Testis (tissue), 3 donors: ENCODE measurements around the gene FBXL17. TPM values are rescaled to one million over a fixed set of nuclear protein-coding genes. Genes with fewer than 3 reads are reported as not detected.

Experiments
- DNase-seq: peaks from one replicate; pipeline ENCODE4 v3.0.0-alpha.2; 2019
- H3K27ac ChIP-seq, 2 donors: fragments of 200-600 bp; sonication (generic); one replicate each; pipeline ENCODE4 v1.5.1; 2019
- H3K27me3 ChIP-seq: fragments of 200-600 bp; sonication (generic); one replicate; pipeline ENCODE4 v1.5.1; 2019
- H3K36me3 ChIP-seq: fragments of 200-600 bp; sonication (generic); one replicate; pipeline ENCODE4 v1.5.1; 2017; ENCODE audit warnings: low read depth; ENCODE audit errors: missing control alignments
- H3K4me1 ChIP-seq: fragments of 200-600 bp; sonication (generic); one replicate; pipeline ENCODE4 v1.5.1; 2019
- H3K4me3 ChIP-seq, 2 donors: fragments of 200-600 bp; sonication (generic); one replicate each; pipeline ENCODE4 v1.5.1; 2017 to 2019
- H3K9me3 ChIP-seq: fragments of 200-600 bp; sonication (generic); one replicate; pipeline ENCODE4 v1.5.1; 2017
- CTCF ChIP-seq, 3 experiments: fragments of 450-650 bp in 2 of 3; fragments of 200-600 bp in 1 of 3; sonication (generic) in 1 of 3; IDR thresholded peaks; one replicate each; pipeline ENCODE4 v1.5.1; 2016 to 2019; ENCODE audit warnings: antibody characterized with exemption in 3 of 3, mild to moderate bottlenecking in 2 of 3, moderate library complexity in 1 of 3
- POLR2A ChIP-seq: fragments of 450-650 bp; IDR thresholded peaks from one replicate; pipeline ENCODE4 v1.6.1; 2017; ENCODE audit warnings: antibody characterized with exemption, mild to moderate bottlenecking, moderate library complexity
- WGBS, 2 donors: methylation state at CpG; one replicate each; pipeline ENCODE4 v1.1.5; 2018; 5-methylcytosine and 5-hydroxymethylcytosine counted together
- intact Hi-C: fragments of 100-400 bp; cut with DNase I; formaldehyde crosslinking; loops from one replicate; pipeline ENCODE4 v1.15.1; 2023; ENCODE audit warnings: low total_unique reads
- polyA plus RNA-seq: library from polyadenylated mRNA; stranded (reverse); fragments of 350-450 nt; fragmentation: Illumina TruSeq; extraction: RNeasy Lipid Tissue Mini Kit (QIAGEN cat#74804); gene quantifications from one replicate; pipeline ENCODE4 v1.2.3, GENCODE V29; 2014; ENCODE audit warnings: low read depth, low replicate concordance; ENCODE audit not compliant: insufficient read depth
- total RNA-seq, 2 donors: library from RNA; depleted of rRNA; stranded (reverse); fragments of >200 nt; gene quantifications; one replicate each; pipeline ENCODE4 v1.2.3, GENCODE V29; 2016

Gene FBXL17
- total and polyA plus RNA-seq, 3 donors from 2014 or later, result 20.7 to 25.1 (median 22.6) TPM

GRCh38 chr5:108024986-108025385 is 356.9 kb downstream of the FBXL17 start:
- H3K4me1 ChIP-seq, result no peaks in the 10 kb centered on the region
- H3K4me3 ChIP-seq, result no peak overlapping the region
- no peak for DNase-seq
- H3K36me3 ChIP-seq, result no peaks in the 10 kb centered on the region
- 51 to 54% methylated on average over 1 of the region's 1 CpG for WGBS, 2 donors
- H3K9me3 ChIP-seq, result no peaks in the 10 kb centered on the region
- H3K27me3 ChIP-seq, result no peaks in the 10 kb centered on the region
- intact Hi-C loops, result no loop called here
- no peak overlapping the region for H3K27ac ChIP-seq
- no peak for TF ChIP-seq POLR2A
- TF ChIP-seq CTCF (IDR thresholded peaks at IDR 0.05), result no peak

GRCh38 chr5:108016101-108016500 is 365.8 kb downstream of the FBXL17 start:
- TF ChIP-seq CTCF (IDR thresholded peaks at IDR 0.05), result no peak
- no peak for TF ChIP-seq POLR2A
- intact Hi-C loops, result no loop called here

GRCh38 chr5:108006791-108007190 is 375.1 kb downstream of the FBXL17 start:
- intact Hi-C loops, result no loop called here

More at GRCh38 chr5:108016101-108016500, 365.8 kb downstream of the FBXL17 start:
- Histone ChIP-seq H3K27me3 (no peaks in the 10 kb centered on the region), H3K36me3 (no peaks in the 10 kb centered on the region), H3K27ac (no peak overlapping the region), H3K4me3 (no peak overlapping the region), H3K4me1 (no peaks in the 10 kb centered on the region), H3K9me3 (no peaks in the 10 kb centered on the region)
- no peak for DNase-seq
- 88 to 100% methylated on average over 2 of the region's 2 CpGs for WGBS, 2 donors

GRCh38 chr5:108003178-108003577 is 378.7 kb downstream of the FBXL17 start:
- Histone ChIP-seq H3K27me3 (no peaks in the 10 kb centered on the region), H3K4me3 (no peak overlapping the region), H3K9me3 (no peaks in the 10 kb centered on the region), H3K4me1 (no peaks in the 10 kb centered on the region), H3K36me3 (no peaks in the 10 kb centered on the region), H3K27ac (no peak overlapping the region)
- 36 to 41% methylated on average over 1 of the region's 1 CpG for WGBS, 2 donors
- intact Hi-C loops, result no loop called here
- no peak for DNase-seq
- no peak for TF ChIP-seq POLR2A
- no peak for TF ChIP-seq CTCF (IDR thresholded peaks at IDR 0.05)

More at GRCh38 chr5:108006791-108007190, 375.1 kb downstream of the FBXL17 start:
- no peak for DNase-seq
- WGBS, 2 donors, result 99 to 100% methylated on average over 3 of the region's 3 CpGs
- Histone ChIP-seq H3K4me1 (no peaks in the 10 kb centered on the region), H3K27me3 (no peaks in the 10 kb centered on the region), H3K27ac (no peak overlapping the region), H3K36me3 (no peaks in the 10 kb centered on the region), H3K9me3 (no peaks in the 10 kb centered on the region), H3K4me3 (no peak overlapping the region)
- TF ChIP-seq CTCF (IDR thresholded peaks at IDR 0.05) (no peak), POLR2A (no peak)

- no peak for TF ChIP-seq CTCF (IDR thresholded peaks at IDR 0.05)
- no peak for TF ChIP-seq POLR2A
- no peaks in the 10 kb centered on the region for H3K9me3 ChIP-seq
- intact Hi-C loops, result no loop called here
- no peak overlapping the region for H3K4me3 ChIP-seq
- 94 to 97% methylated on average over 4 of the region's 4 CpGs for WGBS, 2 donors
- H3K36me3 ChIP-seq, result no peaks in the 10 kb centered on the region
- H3K27me3 ChIP-seq, result no peaks in the 10 kb centered on the region
- H3K4me1 ChIP-seq, result no peaks in the 10 kb centered on the region
- H3K27ac ChIP-seq, result no peak overlapping the region
- no peak for DNase-seq
Measured at GRCh38 chr5:108001222-108001621, 380.7 kb downstream of the FBXL17 start.
